Hepatocyte (in vitro differentiated cells): Measurements from ENCODE around the gene MAP1A. TPM values are rescaled to one million over a fixed set of nuclear protein-coding genes. Genes with fewer than 3 reads are reported as not detected.
A peak's percentile ranks its signal among the peaks of the same experiment; 100 is the strongest.

Experiments used
- DNase-seq: peaks from one replicate; pipeline ENCODE4 v3.0.0-alpha.2; 2016; ENCODE audit warnings: low spot score
- H2AFZ ChIP-seq: fragments of 200-600 bp; sonication (generic); 2 replicates; pipeline ENCODE4 v1.6.0; 2016; ENCODE audit warnings: antibody characterized with exemption, mild to moderate bottlenecking
- H3K27ac ChIP-seq: fragments of 200-600 bp; sonication (generic); 2 replicates; pipeline ENCODE4 v1.5.1; 2016; ENCODE audit warnings: mild to moderate bottlenecking
- H3K27me3 ChIP-seq: fragments of 200-600 bp; sonication (generic); 2 replicates; pipeline ENCODE4 v1.6.1; 2016
- H3K36me3 ChIP-seq: fragments of 200-600 bp; sonication (generic); replicated peaks from 2 replicates; pipeline ENCODE4 v1.5.1; 2016; ENCODE audit warnings: low read depth; ENCODE audit not compliant: insufficient read depth
- H3K4me1 ChIP-seq: fragments of 200-600 bp; sonication (generic); 2 replicates; pipeline ENCODE4 v1.5.1; 2016; ENCODE audit warnings: mild to moderate bottlenecking, moderate library complexity; ENCODE audit not compliant: insufficient read depth
- H3K4me2 ChIP-seq: fragments of 200-600 bp; sonication (generic); 2 replicates; pipeline ENCODE4 v1.6.0; 2016
- H3K4me3 ChIP-seq: fragments of 200-600 bp; sonication (generic); 2 replicates; pipeline ENCODE4 v1.5.1; 2016; ENCODE audit warnings: mild to moderate bottlenecking
- H3K79me2 ChIP-seq: fragments of 200-600 bp; sonication (generic); 2 replicates; pipeline ENCODE4 v1.6.0; 2017; ENCODE audit warnings: mild to moderate bottlenecking
- H3K9me2 ChIP-seq: fragments of 200-600 bp; sonication (generic); replicated peaks from 2 replicates; pipeline ENCODE4 v1.6.0; 2017; ENCODE audit warnings: mild to moderate bottlenecking; ENCODE audit not compliant: insufficient read depth
- H3K9me3 ChIP-seq: fragments of 200-600 bp; sonication (generic); 2 replicates; pipeline ENCODE4 v1.5.1; 2016; ENCODE audit warnings: low read depth, mild to moderate bottlenecking
- H4K20me1 ChIP-seq: fragments of 200-600 bp; sonication (generic); 2 replicates; pipeline ENCODE4 v1.6.0; 2016; ENCODE audit warnings: mild to moderate bottlenecking; ENCODE audit not compliant: insufficient read depth, poor library complexity, severe bottlenecking
- CTCF ChIP-seq: fragments of 200-600 bp; sonication (generic); IDR thresholded peaks from 2 replicates; pipeline ENCODE4 v1.5.1; 2016; ENCODE audit warnings: antibody characterized with exemption, mild to moderate bottlenecking; ENCODE audit not compliant: poor library complexity
- EZH2 ChIP-seq: fragments of 200-600 bp; sonication (generic); IDR thresholded peaks from 2 replicates; pipeline ENCODE4 v1.6.1; 2016; ENCODE audit warnings: antibody characterized with exemption, mild to moderate bottlenecking, borderline replicate concordance
- EZH2phosphoT487 ChIP-seq: fragments of 200-600 bp; sonication (generic); IDR thresholded peaks from one replicate; pipeline ENCODE4 v1.6.1; 2018; ENCODE audit warnings: antibody characterized with exemption, mild to moderate bottlenecking, low read depth, moderate library complexity; ENCODE audit not compliant: unreplicated experiment, severe bottlenecking
- WGBS: methylation state at CpG from one replicate; pipeline ENCODE4 v1.1.6; 2016; ENCODE audit warnings: low lambda C conversion rate; ENCODE audit errors: missing lambda C conversion rate; 5-methylcytosine and 5-hydroxymethylcytosine counted together
- polyA plus RNA-seq: library from polyadenylated mRNA; unstranded; fragments of >200 nt; fragmentation: Nextera tagmentation; extraction: Ambion mirVana; gene quantifications from 2 replicates; pipeline ENCODE4 v1.2.1, GENCODE V29; 2016
- total RNA-seq: library from RNA; depleted of rRNA; stranded (reverse); fragments of >200 nt; gene quantifications from 2 replicates; pipeline ENCODE4 v1.2.3, GENCODE V29; 2014

MAP1A gene
- total and polyA plus RNA-seq, 2 experiments from 2014 or later, result 7.2 to 9.5 TPM

DNA sequence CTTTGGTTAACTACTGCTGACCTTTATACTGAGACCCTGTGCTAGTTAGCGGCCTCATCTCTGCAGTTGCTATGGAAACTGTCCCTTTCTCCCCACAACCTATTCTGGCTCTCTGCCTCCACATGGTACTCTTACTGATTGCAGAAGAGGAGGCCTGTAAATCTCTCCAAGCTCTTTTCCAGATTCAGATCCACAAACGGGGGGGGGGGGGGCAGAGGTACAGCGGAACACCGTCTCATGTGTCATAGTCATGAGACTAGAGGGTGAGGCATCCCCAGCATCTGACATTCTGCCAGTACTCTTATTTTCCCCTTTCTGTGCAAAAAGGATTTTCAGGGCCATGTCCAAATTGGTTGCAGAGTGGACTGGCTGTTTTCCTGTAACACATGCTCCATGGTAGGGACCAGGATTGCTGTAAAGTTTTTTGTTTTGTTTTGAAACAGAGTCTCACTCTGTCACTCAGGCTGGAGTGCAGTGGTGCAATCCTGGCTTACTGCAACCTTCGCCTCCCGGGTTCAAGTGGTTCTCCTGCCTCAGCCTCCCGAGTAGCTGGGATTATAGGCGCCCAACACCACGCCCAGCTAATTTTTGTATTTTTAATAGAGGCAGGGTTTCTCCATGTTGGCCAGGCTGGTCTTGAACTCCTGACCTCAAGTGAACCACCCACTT lies 8.3 kb upstream of the MAP1A start:
- no peak for TF ChIP-seq EZH2
- no peak for TF ChIP-seq EZH2phosphoT487
- no peak for TF ChIP-seq CTCF
- Histone ChIP-seq H3K4me2 (peak overlapping the region; percentile 81), H3K79me2 (no peaks in the 10 kb centered on the region), H3K36me3 (no peaks in the 10 kb centered on the region), H3K9me2 (no peaks in the 10 kb centered on the region), H3K9me3 (no peaks in the 10 kb centered on the region), H3K4me1 (peaks cover 21% of the 10 kb centered on the region), H3K27me3 (peaks cover 4% of the 10 kb centered on the region), H4K20me1 (no peaks in the 10 kb centered on the region), H3K27ac (peak overlapping the region; percentile 91), H2AFZ (peak overlapping the region; percentile 39), H3K4me3 (no peak overlapping the region)
- WGBS, result 73% methylated on average over 9 of the region's 9 CpGs
- DNase-seq, result no peak

- no peaks in the 10 kb centered on the region for H3K9me3 ChIP-seq
- no peaks in the 10 kb centered on the region for H3K79me2 ChIP-seq
- peak overlapping the region; percentile 91 for H3K27ac ChIP-seq
- no peak overlapping the region for H3K4me3 ChIP-seq
- no peaks in the 10 kb centered on the region for H4K20me1 ChIP-seq
- TF ChIP-seq EZH2, result no peak
- TF ChIP-seq EZH2phosphoT487, result no peak
- TF ChIP-seq CTCF, result no peak
- H3K4me2 ChIP-seq, result peak overlapping the region; percentile 81
- H3K27me3 ChIP-seq, result peaks cover 4% of the 10 kb centered on the region
- DNase-seq, result peak; percentile 39
- WGBS, result 41% methylated on average over 8 of the region's 8 CpGs
- H3K36me3 ChIP-seq, result no peaks in the 10 kb centered on the region
- peaks cover 21% of the 10 kb centered on the region for H3K4me1 ChIP-seq
- no peaks in the 10 kb centered on the region for H3K9me2 ChIP-seq
- H2AFZ ChIP-seq, result peak overlapping the region; percentile 39
Measured at GRCh38 chr15:43509660-43510199, 7.7 kb upstream of the MAP1A start.

DNA sequence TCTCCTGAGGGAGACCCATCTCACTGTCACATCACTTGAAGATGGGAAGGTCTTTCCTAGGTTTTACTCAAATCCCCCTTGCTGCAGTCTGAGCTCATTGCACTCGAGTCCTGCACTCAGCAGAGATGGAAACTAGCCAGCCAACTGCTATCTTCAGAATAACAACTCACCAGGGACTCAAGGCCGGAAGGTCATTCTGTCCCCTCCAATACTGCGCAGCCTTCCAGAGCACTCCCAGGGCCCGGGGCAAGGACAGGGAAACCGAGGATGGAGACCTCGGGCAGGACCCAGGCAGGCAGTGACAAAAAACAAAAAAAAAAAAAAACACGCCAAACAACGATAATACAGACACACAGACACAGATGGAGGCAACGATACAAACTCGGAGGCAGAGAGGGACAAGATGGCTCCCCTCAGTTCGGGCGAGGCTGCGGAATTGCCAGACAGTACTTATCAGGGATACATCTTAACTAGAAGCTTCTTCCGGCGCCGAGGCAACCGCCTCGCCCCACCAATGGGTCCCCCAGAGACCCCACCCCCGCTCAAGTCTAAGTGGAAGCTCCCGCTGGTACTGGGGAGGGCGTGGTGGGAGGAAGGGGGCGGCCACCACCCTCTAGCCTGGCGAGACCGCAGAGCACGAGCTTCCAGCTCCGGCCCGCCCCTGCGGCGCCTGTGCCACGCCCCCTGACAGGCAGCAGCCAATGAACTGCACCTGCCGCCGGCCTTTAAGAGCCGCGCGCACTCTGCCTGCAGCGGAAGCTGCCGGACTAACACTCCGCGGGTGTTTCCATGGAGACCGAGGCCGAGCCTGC lies 7.0 kb upstream of the MAP1A start:
- 2% methylated on average over 24 of the region's 41 CpGs for WGBS
- peak; percentile 100 for DNase-seq
- Histone ChIP-seq H3K4me2 (peak overlapping the region; percentile 81), H3K36me3 (no peaks in the 10 kb centered on the region), H3K4me1 (peaks cover 19% of the 10 kb centered on the region), H3K9me3 (no peaks in the 10 kb centered on the region), H2AFZ (peak overlapping the region; percentile 39), H3K27me3 (peaks cover 4% of the 10 kb centered on the region), H4K20me1 (no peaks in the 10 kb centered on the region), H3K4me3 (peak overlapping the region; percentile 39), H3K27ac (peak overlapping the region; percentile 91), H3K79me2 (no peaks in the 10 kb centered on the region), H3K9me2 (no peaks in the 10 kb centered on the region)
- TF ChIP-seq EZH2phosphoT487 (no peak), CTCF (peak; percentile 27)
